Measurements from ENCODE around the gene LRRIQ3.
A peak's percentile ranks its signal among the peaks of the same experiment; 100 is the strongest.
"Not testable (repeated sequence)": the region's sequence is repeated elsewhere in the genome, so short reads cannot be mapped to it uniquely, and the experiment has no call there.

LRRIQ3 gene, protein sequence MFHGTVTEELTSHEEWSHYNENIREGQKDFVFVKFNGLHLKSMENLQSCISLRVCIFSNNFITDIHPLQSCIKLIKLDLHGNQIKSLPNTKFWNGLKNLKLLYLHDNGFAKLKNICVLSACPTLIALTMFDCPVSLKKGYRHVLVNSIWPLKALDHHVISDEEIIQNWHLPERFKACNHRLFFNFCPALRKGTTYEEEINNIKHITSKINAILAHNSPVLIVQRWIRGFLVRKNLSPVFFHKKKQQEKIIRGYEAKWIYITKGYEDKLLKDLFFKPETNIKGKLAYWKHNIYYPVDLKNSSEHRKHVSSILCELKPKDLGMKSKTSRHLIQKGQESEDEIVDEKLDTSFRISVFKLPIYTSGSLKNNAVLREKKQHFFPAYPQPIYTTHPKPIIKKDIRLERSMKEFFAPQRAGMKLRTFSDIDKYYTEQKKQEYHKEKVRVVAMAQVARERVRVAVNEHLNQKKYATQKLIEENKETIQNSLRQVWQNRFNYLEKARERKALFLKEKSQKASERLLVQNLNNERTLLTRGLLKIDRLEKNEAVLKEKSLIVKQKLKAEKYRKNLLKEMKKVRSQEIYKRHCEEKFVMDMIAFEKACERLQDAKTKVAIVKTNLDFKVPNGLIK

DNA sequence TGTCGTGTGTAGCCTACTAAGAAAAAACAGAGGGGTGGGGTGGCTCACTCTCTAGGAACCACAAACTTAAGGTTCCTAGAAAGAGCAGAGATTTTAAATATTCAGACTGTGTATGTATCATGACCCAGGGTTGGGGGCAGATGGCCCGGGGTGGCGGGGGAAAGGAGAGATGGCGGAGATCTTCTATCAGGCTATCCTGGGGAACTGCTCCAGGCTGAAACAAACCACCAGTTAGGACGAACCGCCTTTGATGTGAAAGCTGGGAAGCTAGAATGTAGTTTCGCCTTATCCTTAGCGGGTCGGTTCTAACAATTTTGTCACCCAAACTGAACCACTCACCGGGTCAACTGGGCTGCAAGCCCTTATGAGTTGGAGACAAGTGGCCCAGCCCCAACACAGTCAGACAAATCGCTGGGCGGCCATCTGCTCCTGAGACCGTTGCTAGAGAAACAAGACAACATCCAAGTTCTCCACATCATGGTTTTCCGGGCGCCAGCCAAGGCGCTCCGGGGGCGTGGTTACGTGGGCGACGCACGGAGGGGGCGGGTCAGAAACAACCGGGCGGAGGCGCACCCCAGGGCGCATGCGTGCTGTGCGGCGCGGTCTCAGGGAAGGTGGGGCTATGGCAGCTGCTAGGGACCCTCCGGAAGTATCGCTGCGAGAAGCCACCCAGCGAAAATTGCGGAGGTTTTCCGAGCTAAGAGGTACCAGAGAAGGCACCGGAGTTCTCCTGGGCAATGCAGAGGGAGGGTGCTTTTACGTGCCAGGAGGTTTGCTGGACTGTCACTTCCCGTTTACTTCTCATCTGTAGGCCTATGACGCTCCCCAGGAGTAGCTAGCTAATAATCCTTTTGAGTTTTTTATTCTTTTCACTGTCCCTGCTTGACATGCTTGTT is at the start of gene LRRIQ3, which contains the start of gene FPGT:
TSS of gene LRRIQ3 (minus strand) at position 520 of the 896 bp plus-strand sequence. CDS start 14,492 bp downstream, outside the sequence.
TSS of gene FPGT (plus strand) at position 586 of the 896 bp plus-strand sequence. CDS start at position 623, 37 bp downstream.
- peak; percentile 93 for DNase-seq

DNA sequence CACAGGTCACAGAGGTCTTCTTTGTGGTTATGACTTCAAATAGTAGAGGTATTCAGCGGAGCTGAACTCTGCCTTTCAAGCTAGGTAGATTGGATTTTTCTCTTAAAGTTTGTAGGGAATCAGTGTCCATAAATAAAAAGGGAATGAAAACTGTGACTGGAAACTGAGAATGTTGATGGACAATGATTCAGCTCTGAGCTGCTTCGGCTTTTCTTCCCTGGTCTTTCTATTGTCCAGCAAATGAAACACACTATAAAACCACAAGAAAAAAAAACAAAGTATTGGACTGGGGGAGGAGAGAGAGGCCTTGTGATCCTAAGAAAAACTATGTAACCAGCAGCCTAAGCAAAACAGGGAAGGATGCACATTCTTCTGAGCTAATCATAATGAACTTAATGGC is 48.3 kb upstream of the LRRIQ3 start:
- no peak for DNase-seq

DNA sequence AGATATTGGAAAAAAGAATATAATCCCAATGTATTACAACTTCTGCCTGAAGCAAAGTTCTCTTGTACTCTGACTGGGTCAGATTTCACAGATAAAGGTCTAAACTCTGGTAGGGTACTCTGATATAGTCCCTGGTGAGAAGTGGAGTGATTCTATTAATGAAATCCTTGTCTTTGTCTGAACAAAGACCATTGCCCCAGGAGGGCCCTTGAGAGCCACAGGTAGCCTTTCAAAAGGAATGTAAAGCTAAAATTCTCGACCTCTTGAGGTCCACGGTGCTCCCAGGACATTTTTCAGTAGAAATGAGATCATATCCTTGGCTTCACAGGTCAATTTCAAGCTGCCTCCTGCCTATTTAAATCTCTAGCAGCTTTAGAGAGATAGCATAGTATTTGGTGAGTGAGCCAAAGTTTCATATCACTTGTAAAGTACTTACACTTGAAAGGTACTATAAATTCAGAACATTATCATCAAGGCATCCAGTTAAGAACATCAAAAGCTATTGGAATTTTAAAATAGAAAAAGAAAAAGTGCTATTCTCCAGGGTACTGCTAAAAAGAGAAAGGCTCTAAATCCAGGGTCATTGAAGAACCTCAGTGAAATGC is 47.3 kb upstream of the LRRIQ3 start:
- DNase-seq = no peak

DNA sequence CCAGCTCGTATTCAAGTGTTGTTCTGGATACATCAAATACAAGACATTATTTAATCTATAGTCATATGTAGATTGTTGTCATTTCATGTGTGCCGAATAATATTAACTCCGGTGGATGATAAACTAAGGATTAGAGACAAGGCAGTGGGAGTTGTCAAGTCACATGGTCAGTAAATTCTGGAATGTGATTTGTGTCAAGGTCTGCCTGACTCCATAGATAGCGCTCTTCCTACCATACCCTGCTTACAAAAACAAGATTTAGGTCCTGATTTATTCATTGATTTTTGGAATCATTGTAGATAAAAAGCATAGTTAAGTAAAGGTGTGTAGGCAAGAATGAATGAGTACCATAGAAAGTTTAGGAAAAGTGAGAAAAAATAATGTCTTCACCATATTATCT is 39.8 kb upstream of the LRRIQ3 start:
- DNase-seq = no peak

DNA sequence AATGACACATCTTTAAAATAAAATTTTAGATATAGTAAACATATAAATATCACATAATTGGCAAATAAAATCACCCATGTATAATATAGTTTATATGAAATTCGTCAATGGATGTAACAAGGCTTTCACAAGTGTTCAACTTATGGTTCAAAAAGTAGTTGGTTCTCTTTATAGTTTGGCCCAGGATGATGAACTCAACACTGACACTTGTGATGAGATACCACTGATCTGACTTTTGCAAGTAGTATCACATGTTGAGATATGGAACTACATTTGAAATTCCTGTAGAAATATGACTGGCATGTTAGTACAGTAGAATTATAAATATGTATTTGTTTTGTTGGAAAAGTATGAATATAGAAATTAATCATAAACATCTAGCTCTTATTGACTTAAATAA is 39.1 kb upstream of the LRRIQ3 start:
- no peak for DNase-seq

DNA sequence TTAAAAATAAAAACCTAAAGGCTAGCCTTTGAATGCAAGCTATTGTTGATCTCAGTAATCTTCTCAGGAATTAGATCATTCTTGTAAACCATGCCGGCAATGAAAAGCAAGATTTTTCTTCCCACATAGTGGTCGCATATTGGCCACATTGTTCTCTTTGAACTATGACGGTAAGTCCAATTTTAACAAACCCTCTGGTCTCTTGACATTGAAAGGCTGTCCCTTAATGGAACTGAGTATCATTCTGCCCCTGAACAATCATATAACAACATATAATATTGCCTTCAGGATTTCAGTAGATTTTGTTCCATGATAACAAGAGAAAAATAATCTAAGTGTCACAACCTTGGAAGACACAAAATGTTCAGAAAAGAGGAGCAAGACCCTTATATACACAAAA is 38.5 kb upstream of the LRRIQ3 start:
- no peak for DNase-seq

DNA sequence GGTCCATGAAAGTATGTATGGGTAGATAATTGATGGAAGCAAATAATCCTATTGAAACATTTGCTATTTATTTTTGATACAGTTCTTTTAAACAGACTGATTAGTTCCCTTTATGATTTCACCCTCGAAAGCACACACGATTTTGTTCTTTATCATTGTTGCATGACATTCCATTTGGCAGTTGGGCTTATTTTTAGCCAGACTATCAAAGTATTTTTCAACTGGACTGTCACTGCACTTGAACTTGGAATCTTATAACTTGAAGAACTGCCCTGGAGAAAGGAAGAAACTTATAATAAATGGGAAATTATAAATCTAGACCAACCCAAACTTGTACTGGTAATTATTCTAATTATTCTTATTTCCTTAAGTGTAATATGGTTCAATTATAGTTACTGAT is 37.2 kb upstream of the LRRIQ3 start, which contains the start of gene TNNI3K:
TSS of gene TNNI3K (plus strand) at position 235 of the 400 bp plus-strand sequence. CDS start at position 300, 65 bp downstream.
- DNase-seq = no peak

DNA sequence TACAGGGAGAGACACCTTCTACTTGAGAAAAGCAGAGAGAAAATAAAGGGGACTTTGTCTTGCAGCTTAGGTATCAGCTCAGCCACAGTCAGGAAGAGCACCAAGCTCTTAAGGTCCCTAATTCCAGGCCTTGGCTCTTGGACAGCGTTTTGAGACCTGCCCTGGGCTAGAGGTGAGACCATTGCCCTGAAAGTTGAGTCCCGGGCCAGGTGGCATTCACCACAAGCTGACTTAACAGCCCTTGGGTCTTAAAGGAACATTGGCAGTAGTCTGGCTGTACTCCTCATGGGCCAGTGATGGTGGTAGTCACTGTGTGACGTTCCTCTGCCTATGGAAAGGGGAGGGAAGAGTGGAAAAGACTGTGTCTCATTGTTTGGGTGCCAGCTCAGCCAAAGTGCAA is 25.5 kb upstream of the LRRIQ3 start:
- DNase-seq = no peak

DNA sequence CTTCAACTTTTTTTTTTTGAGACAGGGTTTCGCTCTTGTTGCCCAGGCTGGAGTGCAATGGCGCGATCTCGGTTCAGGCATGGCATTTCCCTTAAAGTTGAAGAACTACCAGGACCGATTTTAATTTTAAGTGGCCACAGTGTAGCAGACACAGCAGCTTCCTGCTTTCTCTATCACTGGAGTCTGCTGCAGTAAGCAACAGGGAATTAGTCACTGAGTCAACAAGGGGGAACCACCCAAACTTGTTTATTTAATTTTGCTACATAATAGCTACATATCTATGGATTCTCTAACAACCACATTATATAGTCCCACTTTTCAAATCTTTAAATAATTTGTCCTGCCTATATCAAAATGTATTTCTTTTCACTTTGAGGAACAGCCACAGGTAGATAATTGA is 24.7 kb upstream of the LRRIQ3 start:
- DNase-seq = no peak

DNA sequence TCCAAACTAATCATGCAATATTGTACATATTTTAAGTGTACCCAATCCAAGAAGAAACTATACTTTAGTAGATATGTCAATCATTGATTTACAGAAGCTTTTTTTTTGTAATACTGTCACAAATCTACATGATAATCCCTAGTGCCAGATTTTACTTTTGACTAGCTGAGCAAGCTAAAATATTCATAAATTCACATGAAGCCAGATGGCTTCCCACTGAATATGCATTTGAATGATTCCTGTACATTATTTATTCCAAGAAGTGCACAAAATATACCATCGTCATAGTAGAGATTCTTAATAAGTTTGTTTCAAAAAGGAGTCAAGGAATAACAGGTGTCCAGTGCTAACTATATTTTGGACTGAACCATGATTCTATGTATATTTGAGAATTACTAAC is 17.3 kb upstream of the LRRIQ3 start:
- DNase-seq = no peak

DNA sequence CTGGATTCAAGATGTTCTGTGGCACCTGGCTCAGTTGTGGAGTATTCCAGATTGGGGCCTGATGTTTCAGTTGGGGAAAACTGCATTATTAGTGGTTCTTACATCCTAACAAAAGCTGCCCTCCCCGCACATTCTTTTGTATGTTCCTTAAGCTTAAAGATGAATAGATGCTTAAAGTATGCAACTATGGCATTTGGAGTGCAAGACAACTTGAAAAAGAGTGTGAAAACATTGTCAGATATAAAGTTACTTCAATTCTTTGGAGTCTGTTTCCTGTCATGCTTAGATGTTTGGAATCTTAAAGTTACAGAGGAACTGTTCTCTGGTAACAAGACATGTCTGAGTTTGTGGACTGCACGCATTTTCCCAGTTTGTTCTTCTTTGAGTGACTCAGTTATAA is 7.3 kb upstream of the LRRIQ3 start:
- no peak for DNase-seq

DNA sequence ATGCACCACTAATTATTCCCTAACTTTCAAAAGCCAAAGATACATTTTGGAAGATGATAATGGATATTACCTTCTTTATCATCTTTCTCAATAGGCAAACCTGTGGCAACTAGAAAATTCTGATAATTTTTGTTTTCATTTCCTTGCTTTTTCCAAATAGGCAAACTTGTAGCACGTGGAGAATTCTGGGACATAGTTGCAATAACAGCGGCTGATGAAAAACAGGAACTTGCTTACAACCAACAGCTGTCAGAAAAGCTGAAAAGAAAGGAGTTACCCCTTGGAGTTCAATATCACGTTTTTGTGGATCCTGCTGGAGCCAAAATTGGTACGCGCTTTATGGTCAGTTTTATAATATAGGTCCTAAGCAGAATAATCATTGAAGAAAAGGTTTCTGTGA is 1.5 kb upstream of the LRRIQ3 start:
- no peak for DNase-seq

DNA sequence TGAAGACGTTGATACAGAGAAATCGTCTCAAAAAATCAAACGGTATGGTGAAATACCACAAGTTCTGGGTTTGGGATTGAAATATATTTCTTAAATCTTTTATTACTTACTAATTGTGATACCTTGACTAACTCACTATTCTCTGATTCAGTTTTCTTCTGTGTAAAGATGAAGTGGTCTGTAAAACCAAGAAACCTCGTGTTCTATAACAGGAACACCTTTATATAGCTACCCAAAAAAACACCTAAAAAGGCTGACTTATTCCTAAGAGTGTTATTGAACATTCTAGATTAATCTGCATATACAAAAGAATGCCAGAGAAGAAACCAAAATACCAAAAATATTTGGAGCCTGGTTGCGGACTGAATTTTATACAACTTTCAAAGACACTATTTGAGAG is 721 bp downstream of the LRRIQ3 start:
- DNase-seq = no peak

DNA sequence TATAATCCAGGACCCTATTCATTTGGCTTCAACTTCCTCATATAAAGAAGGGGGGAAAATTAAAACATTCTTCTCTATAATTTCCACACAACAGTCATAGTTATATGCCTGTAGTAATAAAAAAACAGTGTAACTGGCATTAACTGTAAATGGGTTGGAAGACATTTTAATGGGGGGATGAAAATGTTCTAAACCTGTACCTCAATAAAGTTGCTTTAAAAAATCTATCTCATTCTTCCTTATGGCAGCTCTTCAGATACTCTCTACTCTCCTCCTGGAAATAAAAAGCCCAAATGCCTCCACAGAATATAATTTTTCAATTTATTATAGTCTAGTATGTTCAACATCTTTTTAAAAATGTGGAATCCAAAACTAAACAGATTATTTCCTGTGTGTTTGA is 2.6 kb downstream of the LRRIQ3 start:
- no peak for DNase-seq

DNA sequence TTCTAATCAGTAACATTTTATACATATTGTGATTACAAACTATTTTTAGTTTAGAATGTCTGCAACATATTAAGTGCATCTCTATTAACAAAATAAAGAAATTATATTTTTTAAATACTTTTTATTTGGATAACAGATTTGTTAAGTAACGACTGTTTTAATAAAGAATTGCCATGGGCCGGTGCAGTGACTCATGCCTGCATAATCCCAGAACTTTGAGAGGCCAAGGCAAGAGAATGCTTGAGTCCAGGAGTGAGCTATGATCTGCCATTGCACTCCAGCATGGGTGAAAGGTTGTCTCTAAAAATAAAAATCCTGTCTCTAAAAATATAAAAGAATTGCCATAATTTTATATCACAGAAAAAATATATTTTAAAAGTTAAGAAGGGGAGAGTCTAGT is 4.1 kb downstream of the LRRIQ3 start:
- no peak for DNase-seq

DNA sequence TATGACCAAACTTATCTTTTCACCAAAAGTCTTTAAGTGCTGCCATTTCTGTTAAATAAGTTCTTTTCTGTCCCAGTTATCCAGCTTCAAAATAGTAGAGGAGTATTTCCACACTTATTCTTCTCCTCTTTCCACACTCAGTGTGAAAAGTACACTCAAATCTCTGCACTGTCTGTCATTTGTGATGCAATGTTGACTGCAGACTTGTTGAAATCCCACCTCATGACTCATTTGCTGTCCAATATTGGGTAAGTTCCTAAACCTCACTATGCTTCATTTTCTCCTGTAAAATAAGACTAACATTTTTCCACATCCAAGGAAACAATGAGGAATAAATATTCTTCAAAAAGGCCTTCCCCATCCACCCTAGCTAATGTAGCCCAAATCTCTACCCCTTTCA is 17.5 kb downstream of the LRRIQ3 start:
- DNase-seq = no peak

DNA sequence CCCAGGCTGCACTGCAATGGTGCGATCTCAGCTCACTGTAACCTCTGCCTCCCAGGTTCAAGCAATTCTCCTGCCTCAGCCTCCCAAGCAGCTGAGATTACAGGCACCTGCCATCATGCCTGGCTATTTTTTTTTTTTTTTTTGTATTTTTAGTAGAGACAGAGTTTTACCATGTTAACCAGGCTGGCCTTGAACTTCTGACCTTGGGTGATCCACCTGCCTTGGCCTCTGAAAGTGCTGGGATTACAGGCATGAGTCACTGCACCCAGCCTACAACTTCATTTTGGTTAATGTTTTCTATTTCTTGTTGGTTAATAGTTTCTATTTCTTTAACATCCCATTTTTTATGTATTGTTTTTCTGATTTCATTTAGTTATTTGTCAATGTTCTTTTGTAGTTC is 23.6 kb downstream of the LRRIQ3 start:
- DNase-seq = not testable (repeated sequence)

DNA sequence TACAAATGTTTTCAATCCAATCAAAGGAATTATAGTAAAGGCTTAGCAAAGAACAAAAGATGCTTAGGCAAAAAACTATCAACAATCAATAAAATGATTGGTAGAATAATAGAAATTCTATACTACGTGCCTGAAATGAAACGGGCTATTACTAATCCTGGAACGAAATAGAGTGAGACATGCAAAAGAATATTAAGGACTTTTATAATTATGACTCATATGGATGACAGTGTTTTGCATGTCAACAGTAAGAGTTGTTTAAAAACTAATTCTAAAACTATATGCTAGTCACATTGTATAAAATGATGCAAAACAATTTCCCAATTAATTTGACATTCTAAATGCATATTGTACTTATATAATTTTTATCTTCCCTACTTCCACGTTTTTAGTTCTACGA is 35.6 kb downstream of the LRRIQ3 start:
- no peak for DNase-seq

DNA sequence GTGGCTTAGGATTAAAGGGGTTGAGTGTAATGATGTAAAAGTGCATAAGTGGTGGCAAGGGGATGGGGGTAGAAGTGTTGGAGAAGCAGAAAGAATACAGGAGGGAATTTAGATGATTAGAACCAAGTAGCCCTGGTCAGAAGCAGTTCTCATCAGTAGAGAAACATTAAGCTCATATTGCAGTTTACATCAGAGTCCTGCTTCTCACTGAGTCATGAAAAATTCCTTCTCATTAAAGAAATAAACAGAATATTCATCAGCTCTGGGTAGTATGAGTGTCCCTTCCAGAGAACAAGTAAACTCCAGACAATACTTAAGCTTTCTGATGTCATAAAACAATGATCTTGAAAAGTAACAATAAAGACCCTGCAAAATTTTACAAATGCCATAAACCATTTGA is 36.5 kb downstream of the LRRIQ3 start:
- no peak for DNase-seq

DNA sequence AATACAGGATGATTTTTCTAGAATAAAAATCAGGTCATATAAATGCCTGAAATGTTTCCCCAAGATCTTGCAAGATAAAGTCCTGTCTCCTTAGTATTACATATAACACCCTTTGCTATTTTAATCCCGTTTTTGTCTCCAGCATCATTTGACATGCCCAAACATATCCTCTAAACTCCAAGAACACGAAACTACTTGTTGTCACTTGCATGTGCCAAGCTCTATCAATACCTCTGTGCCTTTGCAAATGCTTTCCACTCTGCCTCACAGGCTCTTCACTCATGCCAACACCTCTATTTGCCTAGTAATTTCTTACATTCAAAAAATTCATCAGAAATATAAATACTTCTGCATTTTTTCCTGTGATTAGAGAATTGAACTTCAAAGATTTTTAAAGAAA is 37.9 kb downstream of the LRRIQ3 start:
- no peak for DNase-seq

DNA sequence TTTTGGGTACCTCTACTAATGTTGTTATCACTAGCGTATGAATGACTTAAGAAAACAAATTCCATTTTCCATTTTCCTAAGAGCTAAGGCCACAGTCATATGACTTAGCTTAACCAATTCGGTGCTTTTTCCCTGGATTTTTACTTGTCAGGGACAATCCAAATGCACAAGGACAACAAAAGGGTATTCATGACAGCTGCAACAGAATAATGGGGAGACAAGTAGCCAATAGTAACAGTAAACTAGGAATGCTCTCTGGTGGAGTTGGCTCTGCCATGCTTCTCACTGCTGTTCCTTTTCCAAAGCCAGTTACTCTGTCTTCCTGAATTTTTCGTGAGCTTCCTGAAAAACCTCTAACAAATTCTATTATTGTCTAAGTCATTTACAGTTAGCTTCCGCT is 52.9 kb downstream of the LRRIQ3 start:
- no peak for DNase-seq

DNA sequence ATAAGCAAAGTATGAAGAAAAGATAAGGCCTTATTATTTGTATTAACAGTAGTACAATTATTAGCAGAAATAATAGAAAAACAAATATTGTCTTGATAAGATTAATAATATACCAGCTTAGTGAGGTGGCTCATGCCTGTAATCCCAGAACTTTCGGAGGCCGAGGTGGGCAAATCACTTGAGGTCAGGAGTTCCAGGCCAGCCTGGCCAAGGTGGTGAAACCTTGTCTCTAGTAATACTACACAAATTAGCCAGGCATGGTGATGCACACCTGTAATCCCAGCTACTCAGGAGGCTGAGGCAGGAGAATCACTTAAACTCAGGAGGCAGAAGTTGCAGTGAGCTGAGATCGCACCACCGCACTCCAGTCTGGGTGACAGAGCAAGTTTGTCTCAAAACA is 80.6 kb downstream of the LRRIQ3 start:
- DNase-seq = not testable (repeated sequence)

DNA sequence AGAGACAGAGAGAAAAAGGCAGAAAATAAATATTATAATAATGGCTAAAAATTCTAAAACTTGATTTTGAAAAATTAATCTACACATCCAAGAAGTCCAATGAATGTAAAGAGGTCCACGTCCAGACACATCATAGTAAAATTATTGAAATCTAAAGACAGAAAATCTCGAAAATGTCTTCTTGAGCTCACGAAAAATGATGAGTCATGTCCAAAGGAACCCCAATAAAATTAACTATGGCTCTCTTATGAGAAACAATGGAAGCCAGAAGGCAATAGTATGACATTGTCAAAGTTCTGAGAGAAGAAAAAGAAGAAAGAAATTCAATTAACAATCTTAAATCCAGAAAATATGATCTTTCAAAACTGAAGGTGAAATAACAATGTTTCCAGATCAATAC is 84.6 kb downstream of the LRRIQ3 start:
- no peak for DNase-seq

Data from NCI-H524 treated with DMSO at 0.1 percent for 48 hours (cell line).